B cell (primary cell): Measurements from ENCODE around the gene GON4L. TPM values are rescaled to one million over a fixed set of nuclear protein-coding genes. Genes with fewer than 3 reads are reported as not detected.
A peak's percentile ranks its signal among the peaks of the same experiment; 100 is the strongest.

Source experiments
- ATAC-seq: fragments of 200-7000 bp; cut with Tn5 transposase; one replicate; pipeline ENCODE4 v1.10.0; 2021; ENCODE audit warnings: low read depth, mild to moderate bottlenecking, moderate number of reproducible peaks, moderate library complexity
- CTCF ChIA-PET: fragments of 350-600 bp; sonication (Branson Sonifier 250); formaldehyde crosslinking; loops from one replicate; lab custom pipeline; 2021; ENCODE audit warnings: antibody characterized with exemption, inconsistent platforms; lab: Charles Lee
- POLR2A ChIA-PET: fragments of 350-600 bp; sonication (Branson Sonifier 250); formaldehyde crosslinking; loops from one replicate; lab custom pipeline; 2021; ENCODE audit warnings: antibody characterized with exemption; lab: Charles Lee
- DNase-seq: peaks from one replicate; pipeline ENCODE4 v3.0.0; 2013
- H2AFZ ChIP-seq: 2 replicates; pipeline ENCODE4 v1.6.1; 2012; ENCODE audit warnings: mild to moderate bottlenecking, low read depth, low read length; ENCODE audit not compliant: insufficient read depth, poor library complexity, severe bottlenecking
- H3K27ac ChIP-seq, 2 donors: 1 replicate in 1 of 2; 2 replicates in 1 of 2; pipeline ENCODE4 v1.5.1; 2012 to 2013; ENCODE audit warnings: low read length in 2 of 2, mild to moderate bottlenecking in 2 of 2, moderate library complexity in 1 of 2
- H3K27me3 ChIP-seq, 4 experiments: fragments of 200-600 bp in 1 of 4; sonication (generic) in 1 of 4; replicated peaks in 1 of 4; 1 replicate in 2 of 4; 2 replicates in 2 of 4; pipeline versions ENCODE4 v1.6.1 to v1.7.0; 2013 to 2016; ENCODE audit warnings: low read length in 3 of 4, mild to moderate bottlenecking in 2 of 4, mixed read lengths in 1 of 4, moderate library complexity in 1 of 4; ENCODE audit not compliant: insufficient read depth in 4 of 4, control insufficient read depth in 3 of 4; ENCODE audit errors: control extremely low read depth in 1 of 4
- H3K36me3 ChIP-seq, 2 experiments: replicated peaks in 1 of 2; 1 replicate in 1 of 2; 2 replicates in 1 of 2; pipeline versions ENCODE4 v1.6.1 to v1.7.1; 2013; ENCODE audit warnings: low read length in 1 of 2; ENCODE audit not compliant: insufficient read depth in 2 of 2, control insufficient read depth in 1 of 2; ENCODE audit errors: control extremely low read depth in 1 of 2, extremely low read depth in 1 of 2
- H3K4me1 ChIP-seq, 2 donors: fragments of 200-600 bp in 1 of 2; sonication (generic) in 1 of 2; 1 replicate in 1 of 2; 2 replicates in 1 of 2; pipeline versions ENCODE4 v1.5.1 to v1.6.1; 2013 to 2017; ENCODE audit warnings: low read length in 2 of 2; ENCODE audit not compliant: control insufficient read depth in 2 of 2, insufficient read depth in 2 of 2
- H3K4me2 ChIP-seq: replicated peaks from 2 replicates; pipeline ENCODE3; 2012; ENCODE audit warnings: mild to moderate bottlenecking, low read depth, low read length; ENCODE audit not compliant: poor library complexity, severe bottlenecking
- H3K4me3 ChIP-seq, 5 experiments: fragments of 200-600 bp in 1 of 5; sonication (generic) in 1 of 5; 1 replicate in 3 of 5; 2 replicates in 2 of 5; pipeline versions ENCODE4 v1.5.1 to v1.7.0; 2011 to 2016; ENCODE audit warnings: low read length in 4 of 5, mild to moderate bottlenecking in 4 of 5, low read depth in 2 of 5, control low read depth in 1 of 5, moderate library complexity in 1 of 5; ENCODE audit not compliant: insufficient read depth in 1 of 5; ENCODE audit errors: control extremely low read depth in 1 of 5, extremely low read depth in 1 of 5
- H3K79me2 ChIP-seq: fragments of 200-600 bp; sonication (generic); one replicate; pipeline ENCODE4 v1.6.0; 2016; ENCODE audit warnings: low read length; ENCODE audit not compliant: control insufficient read depth, insufficient read depth
- H3K9ac ChIP-seq: fragments of 200-600 bp; sonication (generic); 2 replicates; pipeline ENCODE4 v1.6.1; 2017; ENCODE audit warnings: mild to moderate bottlenecking, low read length, moderate library complexity
- H3K9me3 ChIP-seq, 3 donors: one replicate each; pipeline versions ENCODE4 v1.6.1 to v1.7.1; 2013; ENCODE audit warnings: low read length in 2 of 3; ENCODE audit not compliant: control insufficient read depth in 2 of 3, insufficient read depth in 1 of 3; ENCODE audit errors: control extremely low read depth in 1 of 3
- H4K20me1 ChIP-seq: 2 replicates; pipeline ENCODE4 v1.6.0; 2012; ENCODE audit warnings: mild to moderate bottlenecking, low read length; ENCODE audit not compliant: insufficient read depth, control insufficient read depth, poor library complexity, severe bottlenecking
- H3K27ac Mint-ChIP-seq: one replicate; pipeline ENCODE4 v1.8.0; 2021; ENCODE audit warnings: mixed read lengths
- H3K27me3 Mint-ChIP-seq: one replicate; pipeline ENCODE4 v1.8.0; 2021; ENCODE audit warnings: mixed read lengths
- H3K4me1 Mint-ChIP-seq: one replicate; pipeline ENCODE4 v1.8.0; 2021; ENCODE audit warnings: mixed read lengths
- H3K4me3 Mint-ChIP-seq: one replicate; pipeline ENCODE4 v1.8.0; 2021; ENCODE audit warnings: mixed read lengths
- H3K9me3 Mint-ChIP-seq: one replicate; pipeline ENCODE4 v1.8.0; 2022; ENCODE audit warnings: mixed read lengths; ENCODE audit not compliant: insufficient read depth
- EZH2 ChIP-seq: IDR thresholded peaks from 2 replicates; pipeline ENCODE4 v1.6.1; 2012; ENCODE audit warnings: borderline replicate concordance, low read depth, mild to moderate bottlenecking, moderate library complexity, low read length; ENCODE audit not compliant: insufficient read depth, poor library complexity, severe bottlenecking
- WGBS: methylation state at CpG from one replicate; pipeline ENCODE4 v1.1.5; 2013; ENCODE audit warnings: missing lambda C conversion rate; ENCODE audit not compliant: insufficient coverage; 5-methylcytosine and 5-hydroxymethylcytosine counted together
- intact Hi-C: fragments of 100-400 bp; cut with micrococcal nuclease; formaldehyde crosslinking; loops from one replicate; pipeline ENCODE4 v1.10.0; 2022
- polyA plus RNA-seq: library from polyadenylated mRNA; depleted of rRNA; stranded (reverse); fragments of >200 nt; gene quantifications from 2 replicates; pipeline ENCODE4 v1.2.3, GENCODE V29; 2012
- total RNA-seq, 2 donors: library from RNA; stranded (reverse); fragments of 120-200 nt in 1 of 2; gene quantifications; 1 replicate in 1 of 2; 2 replicates in 1 of 2; pipeline versions ENCODE4 v1.2.3 to v1.2.4, GENCODE V29; 2013 to 2022
- TF ChIP-seq, protein P1 (sequence below): fragments of 200-600 bp; IDR thresholded peaks from one replicate; pipeline ENCODE4 v1.8.0; 2022; ENCODE audit warnings: antibody characterized with exemption, mild to moderate bottlenecking

GON4L gene
- total and polyA plus RNA-seq, 2 donors (not counting 1 experiment from before 2014, with no cell fraction given), result 54.4 to 127 TPM

DNA sequence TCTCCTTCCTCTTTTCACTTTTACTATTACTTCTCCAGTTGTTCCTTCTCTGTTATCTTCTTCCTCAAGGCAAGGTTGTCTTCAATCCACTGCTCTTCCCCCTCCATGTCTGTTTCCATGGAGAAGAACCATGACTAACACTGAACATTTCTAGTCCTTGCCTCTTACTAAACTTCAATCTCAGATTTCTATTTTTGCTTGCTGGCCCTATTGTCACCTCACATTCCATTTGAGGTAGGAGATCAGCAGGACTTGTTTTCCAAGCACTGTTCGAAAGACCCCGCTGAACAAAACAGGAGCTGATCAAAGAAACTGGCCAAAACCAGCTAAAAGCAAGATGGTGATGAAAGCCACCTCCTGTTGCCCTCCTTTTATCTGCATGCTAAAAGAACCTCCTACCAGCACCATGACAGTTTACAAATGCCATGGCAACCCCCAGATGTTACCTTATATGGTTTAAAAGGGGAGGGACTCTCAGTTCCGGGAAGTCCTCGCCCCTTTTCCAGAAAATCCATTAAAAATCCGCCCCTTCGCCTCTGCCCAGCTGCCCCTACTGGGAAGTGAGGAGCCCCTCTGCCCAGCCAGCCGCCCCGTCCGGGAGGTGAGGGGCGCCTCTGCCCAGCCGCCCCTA lies 22.6 kb downstream of the GON4L start:
- H3K36me3 ChIP-seq, result peaks cover 1 to 3% of the 10 kb centered on the region in 2 experiments
- H3K9me3 ChIP-seq, result no peaks in the 10 kb centered on the region
- H3K27ac ChIP-seq, result no peak overlapping the region
- H3K4me1 ChIP-seq, result peaks cover 8 to 11% of the 10 kb centered on the region in 2 donors
- intact Hi-C loops, result no loop called here
- WGBS, result 88% methylated on average over 3 of the region's 11 CpGs
- H2AFZ ChIP-seq, result no peak overlapping the region
- ChIA-PET POLR2A (no interaction called here), CTCF (no interaction called here)
- H3K27me3 ChIP-seq, result no peaks in the 10 kb centered on the region
- peaks cover 29% of the 10 kb centered on the region for H3K4me1 Mint-ChIP-seq
- no peak overlapping the region for H3K4me3 Mint-ChIP-seq
- H3K27ac Mint-ChIP-seq, result no peak overlapping the region
- H3K79me2 ChIP-seq, result peaks cover 66% of the 10 kb centered on the region
- no peak overlapping the region for H3K9ac ChIP-seq
- H3K27me3 Mint-ChIP-seq, result no peaks in the 10 kb centered on the region
- H4K20me1 ChIP-seq, result peaks cover 14% of the 10 kb centered on the region
- H3K9me3 Mint-ChIP-seq, result no peaks in the 10 kb centered on the region
- no peak for DNase-seq
- TF ChIP-seq, protein P1, sequence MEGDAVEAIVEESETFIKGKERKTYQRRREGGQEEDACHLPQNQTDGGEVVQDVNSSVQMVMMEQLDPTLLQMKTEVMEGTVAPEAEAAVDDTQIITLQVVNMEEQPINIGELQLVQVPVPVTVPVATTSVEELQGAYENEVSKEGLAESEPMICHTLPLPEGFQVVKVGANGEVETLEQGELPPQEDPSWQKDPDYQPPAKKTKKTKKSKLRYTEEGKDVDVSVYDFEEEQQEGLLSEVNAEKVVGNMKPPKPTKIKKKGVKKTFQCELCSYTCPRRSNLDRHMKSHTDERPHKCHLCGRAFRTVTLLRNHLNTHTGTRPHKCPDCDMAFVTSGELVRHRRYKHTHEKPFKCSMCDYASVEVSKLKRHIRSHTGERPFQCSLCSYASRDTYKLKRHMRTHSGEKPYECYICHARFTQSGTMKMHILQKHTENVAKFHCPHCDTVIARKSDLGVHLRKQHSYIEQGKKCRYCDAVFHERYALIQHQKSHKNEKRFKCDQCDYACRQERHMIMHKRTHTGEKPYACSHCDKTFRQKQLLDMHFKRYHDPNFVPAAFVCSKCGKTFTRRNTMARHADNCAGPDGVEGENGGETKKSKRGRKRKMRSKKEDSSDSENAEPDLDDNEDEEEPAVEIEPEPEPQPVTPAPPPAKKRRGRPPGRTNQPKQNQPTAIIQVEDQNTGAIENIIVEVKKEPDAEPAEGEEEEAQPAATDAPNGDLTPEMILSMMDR, result no peak
- no peak for TF ChIP-seq EZH2
- H3K4me3 ChIP-seq, result no peak overlapping the region
- H3K4me2 ChIP-seq, result no peak overlapping the region
- no peak for ATAC-seq

DNA sequence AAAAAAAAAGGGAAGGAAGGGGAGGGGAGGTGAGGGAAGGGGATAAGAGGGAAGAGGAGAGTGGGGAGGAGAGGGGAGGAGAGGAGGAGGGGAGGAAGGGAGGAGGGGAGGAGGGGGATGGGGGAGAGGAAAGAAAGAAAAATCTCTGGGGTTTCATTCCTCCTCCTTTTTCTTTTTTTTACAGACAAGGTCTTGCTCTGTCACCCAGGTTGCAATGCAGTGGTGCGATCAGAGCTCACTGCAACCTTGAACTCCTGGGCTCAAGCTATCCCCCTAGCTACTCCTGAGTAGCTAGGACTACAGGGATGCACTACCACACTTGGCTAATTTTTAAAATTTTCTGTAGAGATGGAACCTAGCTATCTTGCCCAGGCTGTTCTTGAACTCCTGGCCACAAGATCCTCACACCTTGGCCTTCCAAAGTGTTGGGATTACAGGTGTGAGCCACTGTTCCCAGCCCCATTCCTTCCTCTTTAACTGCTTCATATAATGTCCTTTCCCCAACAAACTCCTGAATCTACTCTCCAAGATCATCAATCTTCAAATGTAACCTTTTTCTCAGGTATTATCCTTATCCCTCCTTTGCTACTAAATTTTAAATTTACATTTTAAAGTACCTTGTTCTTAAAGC lies 23.2 kb downstream of the GON4L start:
- H4K20me1 ChIP-seq, result peaks cover 14% of the 10 kb centered on the region
- TF ChIP-seq, protein P1, result no peak
- no peak for TF ChIP-seq EZH2
- H3K9me3 ChIP-seq, result no peaks in the 10 kb centered on the region
- no peak overlapping the region for H3K27ac ChIP-seq
- no peak overlapping the region for H3K9ac ChIP-seq
- no peak overlapping the region for H3K4me3 ChIP-seq
- no peaks in the 10 kb centered on the region for H3K9me3 Mint-ChIP-seq
- H3K4me1 ChIP-seq, result peaks cover 8 to 11% of the 10 kb centered on the region in 2 donors
- no peak overlapping the region for H2AFZ ChIP-seq
- H3K4me2 ChIP-seq, result no peak overlapping the region
- ChIA-PET CTCF (no interaction called here), POLR2A (no interaction called here)
- H3K4me1 Mint-ChIP-seq, result peaks cover 29% of the 10 kb centered on the region
- ATAC-seq (no peak), DNase-seq (no peak)
- H3K79me2 ChIP-seq, result peaks cover 59% of the 10 kb centered on the region
- WGBS, result no CpG with 5 or more reads among the region's 1 CpG
- H3K27me3 ChIP-seq, result no peaks in the 10 kb centered on the region
- peaks cover 1 to 6% of the 10 kb centered on the region in 2 experiments for H3K36me3 ChIP-seq
- H3K27me3 Mint-ChIP-seq, result no peaks in the 10 kb centered on the region
- no peak overlapping the region for H3K27ac Mint-ChIP-seq
- peak overlapping the region; percentile 44 for H3K4me3 Mint-ChIP-seq
- intact Hi-C loops, result no loop called here
